GM23338 (cell line): Measurements from ENCODE around the gene RFX7. TPM values are rescaled to one million over a fixed set of nuclear protein-coding genes. Genes with fewer than 3 reads are reported as not detected.

ENCODE experiments used
- ATAC-seq: fragments of 200-7000 bp; cut with Tn5 transposase; 3 replicates; pipeline ENCODE4 v1.9.1; 2020
- DNase-seq: peaks from one replicate; pipeline ENCODE4 v3.0.0-alpha.2; 2015; ENCODE audit warnings: low spot score
- H2AFZ ChIP-seq: fragments of 200-600 bp; sonication (generic); 2 replicates; pipeline ENCODE4 v1.8.0; 2016; ENCODE audit warnings: antibody characterized with exemption, mild to moderate bottlenecking, moderate library complexity
- H3F3A ChIP-seq: fragments of 200-600 bp; sonication (generic); replicated peaks from 2 replicates; pipeline ENCODE4 v1.8.0; 2017; ENCODE audit warnings: antibody characterized with exemption, mixed run types, low read depth
- H3K27ac ChIP-seq: fragments of 200-600 bp; sonication (generic); 2 replicates; pipeline ENCODE4 v1.6.1; 2016; ENCODE audit warnings: low read depth
- H3K27me3 ChIP-seq: fragments of 200-600 bp; sonication (generic); 2 replicates; pipeline ENCODE4 v1.8.0; 2016; ENCODE audit warnings: mild to moderate bottlenecking, mixed run types, moderate library complexity; ENCODE audit not compliant: insufficient read depth
- H3K36me3 ChIP-seq: fragments of 200-600 bp; sonication (generic); 2 replicates; pipeline ENCODE4 v1.8.0; 2016; ENCODE audit warnings: mild to moderate bottlenecking; ENCODE audit not compliant: insufficient read depth
- H3K4me1 ChIP-seq: fragments of 200-600 bp; sonication (generic); 2 replicates; pipeline ENCODE4 v1.8.0; 2016; ENCODE audit warnings: mild to moderate bottlenecking, moderate library complexity; ENCODE audit not compliant: insufficient read depth
- H3K4me2 ChIP-seq: fragments of 200-600 bp; sonication (generic); 2 replicates; pipeline ENCODE4 v1.7.1; 2017; ENCODE audit warnings: mixed run types
- H3K4me3 ChIP-seq: fragments of 200-600 bp; sonication (generic); 2 replicates; pipeline ENCODE4 v1.6.1; 2016; ENCODE audit warnings: mixed run types
- H3K79me2 ChIP-seq: fragments of 200-600 bp; sonication (generic); replicated peaks from 2 replicates; pipeline ENCODE4 v1.8.0; 2017; ENCODE audit warnings: mild to moderate bottlenecking; ENCODE audit not compliant: insufficient read depth
- H3K9me2 ChIP-seq: fragments of 200-600 bp; sonication (generic); 2 replicates; pipeline ENCODE4 v1.8.0; 2017; ENCODE audit not compliant: insufficient read depth
- H4K20me1 ChIP-seq: fragments of 200-600 bp; sonication (generic); replicated peaks from 2 replicates; pipeline ENCODE4 v1.8.0; 2017; ENCODE audit warnings: mild to moderate bottlenecking; ENCODE audit not compliant: insufficient read depth
- H3K27ac Mint-ChIP-seq: 2 replicates; pipeline ENCODE4 v1.8.0; 2020; ENCODE audit warnings: inconsistent platforms, mild to moderate bottlenecking, moderate library complexity, mixed read lengths
- H3K27me3 Mint-ChIP-seq: 3 replicates; pipeline ENCODE4 v1.8.0; 2022; ENCODE audit warnings: low read depth, mild to moderate bottlenecking, moderate library complexity, mixed read lengths, inconsistent platforms; ENCODE audit not compliant: insufficient read depth, poor library complexity
- H3K36me3 Mint-ChIP-seq: 3 replicates; pipeline ENCODE4 v1.8.0; 2021; ENCODE audit warnings: low read depth, mild to moderate bottlenecking, inconsistent platforms, moderate library complexity, mixed read lengths
- H3K4me1 Mint-ChIP-seq: 3 replicates; pipeline ENCODE4 v1.8.0; 2020; ENCODE audit warnings: mild to moderate bottlenecking, inconsistent platforms, mixed read lengths
- H3K4me3 Mint-ChIP-seq: 3 replicates; pipeline ENCODE4 v1.8.0; 2021; ENCODE audit warnings: moderate library complexity, mild to moderate bottlenecking, inconsistent platforms, mixed read lengths
- H3K9me3 Mint-ChIP-seq: 3 replicates; pipeline ENCODE4 v1.8.0; 2020; ENCODE audit warnings: moderate library complexity, mild to moderate bottlenecking, inconsistent platforms, mixed read lengths
- CREB1 ChIP-seq: fragments of 250-450 bp; sonication (Bioruptor Pico); IDR thresholded peaks from 2 replicates; pipeline ENCODE4 v1.5.0; 2020; ENCODE audit warnings: low read depth, mild to moderate bottlenecking, moderate library complexity
- EZH2 ChIP-seq: fragments of 200-600 bp; sonication (generic); IDR thresholded peaks from one replicate; pipeline ENCODE4 v1.8.0; 2017; ENCODE audit warnings: antibody characterized with exemption, mild to moderate bottlenecking, low read depth; ENCODE audit not compliant: unreplicated experiment
- EZH2phosphoT487 ChIP-seq: fragments of 200-600 bp; sonication (generic); IDR thresholded peaks from one replicate; pipeline ENCODE4 v1.8.1; 2018; ENCODE audit warnings: antibody characterized with exemption; ENCODE audit not compliant: unreplicated experiment
- JUNB ChIP-seq: IDR thresholded peaks from one replicate; pipeline ENCODE4 v1.6.1; 2016; ENCODE audit warnings: antibody characterized with exemption; ENCODE audit not compliant: unreplicated experiment
- NANOG ChIP-seq: IDR thresholded peaks from 2 replicates; pipeline ENCODE4 v1.6.1; 2016; ENCODE audit warnings: antibody characterized with exemption, borderline replicate concordance
- POLR2AphosphoS5 ChIP-seq: IDR thresholded peaks from 2 replicates; pipeline ENCODE4 v1.6.1; 2016; ENCODE audit warnings: antibody characterized with exemption, low read depth
- STAT1 ChIP-seq: IDR thresholded peaks from one replicate; pipeline ENCODE4 v1.6.1; 2016; ENCODE audit warnings: antibody characterized with exemption; ENCODE audit not compliant: unreplicated experiment
- ZNF114 ChIP-seq: fragments of 250-450 bp; sonication (Bioruptor Pico); IDR thresholded peaks from 2 replicates; pipeline ENCODE4 v1.5.0; 2020; ENCODE audit warnings: mild to moderate bottlenecking, moderate library complexity
- ZNF331 ChIP-seq: fragments of 250-450 bp; sonication (Bioruptor Pico); IDR thresholded peaks from 2 replicates; pipeline ENCODE4 v1.5.0; 2020; ENCODE audit warnings: low read depth, mild to moderate bottlenecking, moderate library complexity
- polyA plus RNA-seq: library from polyadenylated mRNA; unstranded; fragments of >200 nt; fragmentation: Nextera tagmentation; extraction: Ambion mirVana; gene quantifications from 2 replicates; pipeline ENCODE4 v1.2.1, GENCODE V29; 2016
- total RNA-seq: library from RNA; depleted of rRNA; stranded (reverse); fragments of >200 nt; shearing (Covaris generic); gene quantifications from 2 replicates; pipeline ENCODE4 v1.2.3, GENCODE V29; 2014
- TF ChIP-seq, protein P1 (sequence below), 2 experiments: fragments of 200-600 bp in 1 of 2; sonication (generic) in 1 of 2; conservative IDR thresholded peaks; 2 replicates each; pipeline versions ENCODE4 v1.5.1 to v1.6.1; 2016 to 2017; ENCODE audit warnings: antibody characterized with exemption in 2 of 2, low read depth in 2 of 2, mild to moderate bottlenecking in 2 of 2, moderate library complexity in 1 of 2
- TF ChIP-seq, protein P2 (sequence below): fragments of 250-450 bp; sonication (Bioruptor Pico); IDR thresholded peaks from 2 replicates; pipeline ENCODE4 v1.5.0; 2020; ENCODE audit warnings: mild to moderate bottlenecking, moderate library complexity
- TF ChIP-seq, protein P3 (sequence below): IDR thresholded peaks from 2 replicates; pipeline ENCODE4 v1.6.1; 2016; ENCODE audit warnings: antibody characterized with exemption
- TF ChIP-seq, protein P4 (sequence below): IDR thresholded peaks from one replicate; pipeline ENCODE4 v1.6.1; 2018; ENCODE audit warnings: antibody characterized with exemption; ENCODE audit not compliant: unreplicated experiment

The RFX7 gene
- total and polyA plus RNA-seq, 2 experiments from 2014 or later: 17.6 to 33.6 TPM

DNA sequence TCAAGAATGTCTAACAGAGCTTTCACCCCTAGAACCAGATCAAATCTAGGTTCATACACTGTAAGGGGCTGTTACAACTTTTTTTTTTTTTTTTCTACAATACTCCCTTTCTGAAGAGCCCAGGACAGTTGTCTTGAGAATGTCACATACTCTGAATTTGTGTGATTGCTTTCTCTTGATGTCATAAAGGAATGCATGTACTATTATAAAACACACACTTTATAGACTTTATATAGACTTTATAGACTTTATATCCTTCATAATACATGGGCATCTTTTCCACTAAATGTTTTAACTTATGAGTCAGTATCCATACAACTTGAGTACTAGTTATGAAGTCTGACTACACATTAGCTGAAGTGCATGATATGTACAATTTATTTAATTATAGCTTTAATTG lies 26.3 kb downstream of the RFX7 start:
- H3K27me3 ChIP-seq: no peaks in the 10 kb centered on the region
- DNase-seq (no peak), ATAC-seq (no peak)
- no peak overlapping the region for H2AFZ ChIP-seq
- no peak for TF ChIP-seq EZH2phosphoT487
- TF ChIP-seq, protein P1, sequence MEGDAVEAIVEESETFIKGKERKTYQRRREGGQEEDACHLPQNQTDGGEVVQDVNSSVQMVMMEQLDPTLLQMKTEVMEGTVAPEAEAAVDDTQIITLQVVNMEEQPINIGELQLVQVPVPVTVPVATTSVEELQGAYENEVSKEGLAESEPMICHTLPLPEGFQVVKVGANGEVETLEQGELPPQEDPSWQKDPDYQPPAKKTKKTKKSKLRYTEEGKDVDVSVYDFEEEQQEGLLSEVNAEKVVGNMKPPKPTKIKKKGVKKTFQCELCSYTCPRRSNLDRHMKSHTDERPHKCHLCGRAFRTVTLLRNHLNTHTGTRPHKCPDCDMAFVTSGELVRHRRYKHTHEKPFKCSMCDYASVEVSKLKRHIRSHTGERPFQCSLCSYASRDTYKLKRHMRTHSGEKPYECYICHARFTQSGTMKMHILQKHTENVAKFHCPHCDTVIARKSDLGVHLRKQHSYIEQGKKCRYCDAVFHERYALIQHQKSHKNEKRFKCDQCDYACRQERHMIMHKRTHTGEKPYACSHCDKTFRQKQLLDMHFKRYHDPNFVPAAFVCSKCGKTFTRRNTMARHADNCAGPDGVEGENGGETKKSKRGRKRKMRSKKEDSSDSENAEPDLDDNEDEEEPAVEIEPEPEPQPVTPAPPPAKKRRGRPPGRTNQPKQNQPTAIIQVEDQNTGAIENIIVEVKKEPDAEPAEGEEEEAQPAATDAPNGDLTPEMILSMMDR (conservative IDR thresholded peaks at IDR 0.05; ENCODE audit: low read depth in 2 of 2): no peak
- TF ChIP-seq JUNB: no peak
- TF ChIP-seq ZNF331: no peak
- TF ChIP-seq, protein P2, sequence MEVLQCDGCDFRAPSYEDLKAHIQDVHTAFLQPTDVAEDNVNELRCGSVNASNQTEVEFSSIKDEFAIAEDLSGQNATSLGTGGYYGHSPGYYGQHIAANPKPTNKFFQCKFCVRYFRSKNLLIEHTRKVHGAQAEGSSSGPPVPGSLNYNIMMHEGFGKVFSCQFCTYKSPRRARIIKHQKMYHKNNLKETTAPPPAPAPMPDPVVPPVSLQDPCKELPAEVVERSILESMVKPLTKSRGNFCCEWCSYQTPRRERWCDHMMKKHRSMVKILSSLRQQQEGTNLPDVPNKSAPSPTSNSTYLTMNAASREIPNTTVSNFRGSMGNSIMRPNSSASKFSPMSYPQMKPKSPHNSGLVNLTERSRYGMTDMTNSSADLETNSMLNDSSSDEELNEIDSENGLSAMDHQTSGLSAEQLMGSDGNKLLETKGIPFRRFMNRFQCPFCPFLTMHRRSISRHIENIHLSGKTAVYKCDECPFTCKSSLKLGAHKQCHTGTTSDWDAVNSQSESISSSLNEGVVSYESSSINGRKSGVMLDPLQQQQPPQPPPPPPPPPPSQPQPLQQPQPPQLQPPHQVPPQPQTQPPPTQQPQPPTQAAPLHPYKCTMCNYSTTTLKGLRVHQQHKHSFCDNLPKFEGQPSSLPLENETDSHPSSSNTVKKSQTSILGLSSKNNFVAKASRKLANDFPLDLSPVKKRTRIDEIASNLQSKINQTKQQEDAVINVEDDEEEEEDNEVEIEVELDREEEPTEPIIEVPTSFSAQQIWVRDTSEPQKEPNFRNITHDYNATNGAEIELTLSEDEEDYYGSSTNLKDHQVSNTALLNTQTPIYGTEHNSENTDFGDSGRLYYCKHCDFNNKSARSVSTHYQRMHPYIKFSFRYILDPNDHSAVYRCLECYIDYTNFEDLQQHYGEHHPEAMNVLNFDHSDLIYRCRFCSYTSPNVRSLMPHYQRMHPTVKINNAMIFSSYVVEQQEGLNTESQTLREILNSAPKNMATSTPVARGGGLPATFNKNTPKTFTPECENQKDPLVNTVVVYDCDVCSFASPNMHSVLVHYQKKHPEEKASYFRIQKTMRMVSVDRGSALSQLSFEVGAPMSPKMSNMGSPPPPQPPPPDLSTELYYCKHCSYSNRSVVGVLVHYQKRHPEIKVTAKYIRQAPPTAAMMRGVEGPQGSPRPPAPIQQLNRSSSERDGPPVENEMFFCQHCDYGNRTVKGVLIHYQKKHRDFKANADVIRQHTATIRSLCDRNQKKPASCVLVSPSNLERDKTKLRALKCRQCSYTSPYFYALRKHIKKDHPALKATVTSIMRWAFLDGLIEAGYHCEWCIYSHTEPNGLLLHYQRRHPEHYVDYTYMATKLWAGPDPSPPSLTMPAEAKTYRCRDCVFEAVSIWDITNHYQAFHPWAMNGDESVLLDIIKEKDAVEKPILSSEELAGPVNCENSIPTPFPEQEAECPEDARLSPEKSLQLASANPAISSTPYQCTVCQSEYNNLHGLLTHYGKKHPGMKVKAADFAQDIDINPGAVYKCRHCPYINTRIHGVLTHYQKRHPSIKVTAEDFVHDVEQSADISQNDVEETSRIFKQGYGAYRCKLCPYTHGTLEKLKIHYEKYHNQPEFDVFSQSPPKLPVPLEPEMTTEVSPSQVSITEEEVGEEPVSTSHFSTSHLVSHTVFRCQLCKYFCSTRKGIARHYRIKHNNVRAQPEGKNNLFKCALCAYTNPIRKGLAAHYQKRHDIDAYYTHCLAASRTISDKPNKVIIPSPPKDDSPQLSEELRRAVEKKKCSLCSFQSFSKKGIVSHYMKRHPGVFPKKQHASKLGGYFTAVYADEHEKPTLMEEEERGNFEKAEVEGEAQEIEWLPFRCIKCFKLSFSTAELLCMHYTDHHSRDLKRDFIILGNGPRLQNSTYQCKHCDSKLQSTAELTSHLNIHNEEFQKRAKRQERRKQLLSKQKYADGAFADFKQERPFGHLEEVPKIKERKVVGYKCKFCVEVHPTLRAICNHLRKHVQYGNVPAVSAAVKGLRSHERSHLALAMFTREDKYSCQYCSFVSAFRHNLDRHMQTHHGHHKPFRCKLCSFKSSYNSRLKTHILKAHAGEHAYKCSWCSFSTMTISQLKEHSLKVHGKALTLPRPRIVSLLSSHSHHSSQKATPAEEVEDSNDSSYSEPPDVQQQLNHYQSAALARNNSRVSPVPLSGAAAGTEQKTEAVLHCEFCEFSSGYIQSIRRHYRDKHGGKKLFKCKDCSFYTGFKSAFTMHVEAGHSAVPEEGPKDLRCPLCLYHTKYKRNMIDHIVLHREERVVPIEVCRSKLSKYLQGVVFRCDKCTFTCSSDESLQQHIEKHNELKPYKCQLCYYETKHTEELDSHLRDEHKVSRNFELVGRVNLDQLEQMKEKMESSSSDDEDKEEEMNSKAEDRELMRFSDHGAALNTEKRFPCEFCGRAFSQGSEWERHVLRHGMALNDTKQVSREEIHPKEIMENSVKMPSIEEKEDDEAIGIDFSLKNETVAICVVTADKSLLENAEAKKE (CRISPR knock-in tag): no peak
- no peak for TF ChIP-seq NANOG
- TF ChIP-seq CREB1 (CRISPR knock-in tag): no peak
- TF ChIP-seq EZH2: no peak
- TF ChIP-seq, protein P3, sequence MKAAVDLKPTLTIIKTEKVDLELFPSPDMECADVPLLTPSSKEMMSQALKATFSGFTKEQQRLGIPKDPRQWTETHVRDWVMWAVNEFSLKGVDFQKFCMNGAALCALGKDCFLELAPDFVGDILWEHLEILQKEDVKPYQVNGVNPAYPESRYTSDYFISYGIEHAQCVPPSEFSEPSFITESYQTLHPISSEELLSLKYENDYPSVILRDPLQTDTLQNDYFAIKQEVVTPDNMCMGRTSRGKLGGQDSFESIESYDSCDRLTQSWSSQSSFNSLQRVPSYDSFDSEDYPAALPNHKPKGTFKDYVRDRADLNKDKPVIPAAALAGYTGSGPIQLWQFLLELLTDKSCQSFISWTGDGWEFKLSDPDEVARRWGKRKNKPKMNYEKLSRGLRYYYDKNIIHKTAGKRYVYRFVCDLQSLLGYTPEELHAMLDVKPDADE: no peak
- no peak for TF ChIP-seq POLR2AphosphoS5
- TF ChIP-seq STAT1: no peak
- no peak for TF ChIP-seq ZNF114 (CRISPR knock-in tag)
- TF ChIP-seq, protein P4, sequence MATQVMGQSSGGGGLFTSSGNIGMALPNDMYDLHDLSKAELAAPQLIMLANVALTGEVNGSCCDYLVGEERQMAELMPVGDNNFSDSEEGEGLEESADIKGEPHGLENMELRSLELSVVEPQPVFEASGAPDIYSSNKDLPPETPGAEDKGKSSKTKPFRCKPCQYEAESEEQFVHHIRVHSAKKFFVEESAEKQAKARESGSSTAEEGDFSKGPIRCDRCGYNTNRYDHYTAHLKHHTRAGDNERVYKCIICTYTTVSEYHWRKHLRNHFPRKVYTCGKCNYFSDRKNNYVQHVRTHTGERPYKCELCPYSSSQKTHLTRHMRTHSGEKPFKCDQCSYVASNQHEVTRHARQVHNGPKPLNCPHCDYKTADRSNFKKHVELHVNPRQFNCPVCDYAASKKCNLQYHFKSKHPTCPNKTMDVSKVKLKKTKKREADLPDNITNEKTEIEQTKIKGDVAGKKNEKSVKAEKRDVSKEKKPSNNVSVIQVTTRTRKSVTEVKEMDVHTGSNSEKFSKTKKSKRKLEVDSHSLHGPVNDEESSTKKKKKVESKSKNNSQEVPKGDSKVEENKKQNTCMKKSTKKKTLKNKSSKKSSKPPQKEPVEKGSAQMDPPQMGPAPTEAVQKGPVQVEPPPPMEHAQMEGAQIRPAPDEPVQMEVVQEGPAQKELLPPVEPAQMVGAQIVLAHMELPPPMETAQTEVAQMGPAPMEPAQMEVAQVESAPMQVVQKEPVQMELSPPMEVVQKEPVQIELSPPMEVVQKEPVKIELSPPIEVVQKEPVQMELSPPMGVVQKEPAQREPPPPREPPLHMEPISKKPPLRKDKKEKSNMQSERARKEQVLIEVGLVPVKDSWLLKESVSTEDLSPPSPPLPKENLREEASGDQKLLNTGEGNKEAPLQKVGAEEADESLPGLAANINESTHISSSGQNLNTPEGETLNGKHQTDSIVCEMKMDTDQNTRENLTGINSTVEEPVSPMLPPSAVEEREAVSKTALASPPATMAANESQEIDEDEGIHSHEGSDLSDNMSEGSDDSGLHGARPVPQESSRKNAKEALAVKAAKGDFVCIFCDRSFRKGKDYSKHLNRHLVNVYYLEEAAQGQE: no peak
- H3K4me1 Mint-ChIP-seq: peaks cover 15% of the 10 kb centered on the region
- no peak overlapping the region for H3K27ac ChIP-seq
- no peaks in the 10 kb centered on the region for H3F3A ChIP-seq
- H3K9me2 ChIP-seq: no peaks in the 10 kb centered on the region
- peaks cover 4% of the 10 kb centered on the region; the same call in 1 of the 2 replicates for H3K36me3 ChIP-seq
- no peak overlapping the region for H3K4me2 ChIP-seq
- no peaks in the 10 kb centered on the region; the same call in 1 of the 2 replicates for H3K4me1 ChIP-seq
- H3K9me3 Mint-ChIP-seq: peaks cover 8% of the 10 kb centered on the region
- no peak overlapping the region for H3K27ac Mint-ChIP-seq
- H3K36me3 Mint-ChIP-seq: peaks cover 28% of the 10 kb centered on the region
- no peak overlapping the region for H3K4me3 ChIP-seq
- H4K20me1 ChIP-seq: peaks cover 4% of the 10 kb centered on the region
- H3K79me2 ChIP-seq: peaks cover 100% of the 10 kb centered on the region
- no peak overlapping the region for H3K4me3 Mint-ChIP-seq
- H3K27me3 Mint-ChIP-seq: no peaks in the 10 kb centered on the region
